ENCODE results near the gene SPON1. TPM values are rescaled to one million over a fixed set of nuclear protein-coding genes. Genes with fewer than 3 reads are reported as not detected.
"Not testable (repeated sequence)": the region's sequence is repeated elsewhere in the genome, so short reads cannot be mapped to it uniquely, and the experiment has no call there.

The SPON1 gene
- total RNA-seq, 1 donor from 2014 or later = 76.8 TPM

DNA sequence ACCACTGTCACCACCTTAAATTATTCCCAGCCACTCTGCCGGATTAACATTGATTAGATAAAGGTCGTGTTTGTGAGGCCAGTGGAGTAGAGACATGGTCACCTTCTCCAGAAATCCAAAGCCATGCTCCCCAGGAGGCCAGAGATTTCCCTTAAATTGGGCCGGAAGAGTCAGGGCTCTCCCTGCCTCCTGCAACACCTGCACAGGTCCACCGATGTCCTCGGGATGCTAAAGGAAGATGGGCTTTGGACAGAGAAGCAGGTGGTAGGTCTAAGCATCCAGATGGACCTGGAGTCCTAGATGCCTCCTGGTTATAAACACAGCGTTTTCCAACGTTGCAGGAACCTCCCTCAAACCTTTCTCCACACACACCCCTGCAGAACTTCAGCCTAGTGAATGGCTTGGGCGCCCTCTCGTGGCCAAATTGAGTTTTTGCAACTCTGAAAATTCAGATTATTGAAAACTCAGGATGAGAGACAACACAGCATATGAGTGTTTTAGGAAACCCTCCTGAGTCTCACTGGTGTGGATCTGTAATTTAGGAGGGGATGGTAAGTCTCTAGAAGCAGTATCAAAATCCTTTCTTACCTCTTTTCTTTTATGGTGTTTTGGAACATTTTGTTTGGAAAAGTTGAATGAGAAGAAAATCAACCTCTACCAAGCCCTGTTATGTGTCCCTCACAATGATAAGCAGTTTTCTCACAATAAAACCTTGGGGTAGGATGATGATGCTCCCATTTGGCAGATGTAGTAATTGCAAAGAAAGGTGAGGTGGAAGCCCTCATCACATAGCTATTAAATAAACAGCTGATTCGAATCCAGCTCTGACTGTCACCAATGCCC lies 286.8 kb downstream of the SPON1 start:
- Histone ChIP-seq H3K4me3 (no peak overlapping the region), H3K27me3 (peaks cover 5% of the 10 kb centered on the region), H3K9me3 (no peaks in the 10 kb centered on the region), H3K27ac (no peak overlapping the region), H3K36me3 (no peaks in the 10 kb centered on the region), H3K4me1 (peaks cover 21% of the 10 kb centered on the region)
- peak; percentile 74 for DNase-seq
- intact Hi-C loops (cut with DNase I) = loop anchor here (10.0 kb wide), 1 partner anchor 295 kb away; no protein-coding TSS in a partner anchor
- TF ChIP-seq, protein P1, sequence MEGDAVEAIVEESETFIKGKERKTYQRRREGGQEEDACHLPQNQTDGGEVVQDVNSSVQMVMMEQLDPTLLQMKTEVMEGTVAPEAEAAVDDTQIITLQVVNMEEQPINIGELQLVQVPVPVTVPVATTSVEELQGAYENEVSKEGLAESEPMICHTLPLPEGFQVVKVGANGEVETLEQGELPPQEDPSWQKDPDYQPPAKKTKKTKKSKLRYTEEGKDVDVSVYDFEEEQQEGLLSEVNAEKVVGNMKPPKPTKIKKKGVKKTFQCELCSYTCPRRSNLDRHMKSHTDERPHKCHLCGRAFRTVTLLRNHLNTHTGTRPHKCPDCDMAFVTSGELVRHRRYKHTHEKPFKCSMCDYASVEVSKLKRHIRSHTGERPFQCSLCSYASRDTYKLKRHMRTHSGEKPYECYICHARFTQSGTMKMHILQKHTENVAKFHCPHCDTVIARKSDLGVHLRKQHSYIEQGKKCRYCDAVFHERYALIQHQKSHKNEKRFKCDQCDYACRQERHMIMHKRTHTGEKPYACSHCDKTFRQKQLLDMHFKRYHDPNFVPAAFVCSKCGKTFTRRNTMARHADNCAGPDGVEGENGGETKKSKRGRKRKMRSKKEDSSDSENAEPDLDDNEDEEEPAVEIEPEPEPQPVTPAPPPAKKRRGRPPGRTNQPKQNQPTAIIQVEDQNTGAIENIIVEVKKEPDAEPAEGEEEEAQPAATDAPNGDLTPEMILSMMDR (IDR thresholded peaks at IDR 0.05) = peak; percentile 88
- peak; percentile 79 for ATAC-seq

DNA sequence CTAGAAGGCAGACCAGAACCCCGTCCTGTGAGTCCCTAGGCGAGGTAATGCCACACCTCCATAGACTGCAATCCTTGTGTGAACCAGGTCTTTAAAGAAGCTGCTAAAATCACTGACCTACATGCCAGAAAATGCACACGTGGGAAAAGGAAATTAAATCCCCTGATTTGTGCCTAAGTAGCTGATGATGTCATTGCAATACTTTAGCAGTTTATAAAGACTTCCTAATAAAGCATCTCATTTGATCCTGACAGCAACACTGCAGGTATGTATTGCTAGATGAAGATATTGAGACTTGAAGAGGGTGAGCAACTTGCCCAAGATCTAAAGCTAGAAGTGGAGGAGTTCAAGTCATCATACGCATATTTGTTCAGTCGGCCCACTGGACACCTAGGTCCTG lies 289.2 kb downstream of the SPON1 start:
- ATAC-seq (no peak), DNase-seq (no peak)
- TF ChIP-seq, protein P1 (IDR thresholded peaks at IDR 0.05) = no peak
- H3K27me3 ChIP-seq = peaks cover 5% of the 10 kb centered on the region
- intact Hi-C loops (cut with DNase I) = no loop called here
- no peaks in the 10 kb centered on the region for H3K36me3 ChIP-seq
- no peak overlapping the region for H3K27ac ChIP-seq
- no peaks in the 10 kb centered on the region for H3K9me3 ChIP-seq
- peaks cover 25% of the 10 kb centered on the region for H3K4me1 ChIP-seq
- no peak overlapping the region for H3K4me3 ChIP-seq

DNA sequence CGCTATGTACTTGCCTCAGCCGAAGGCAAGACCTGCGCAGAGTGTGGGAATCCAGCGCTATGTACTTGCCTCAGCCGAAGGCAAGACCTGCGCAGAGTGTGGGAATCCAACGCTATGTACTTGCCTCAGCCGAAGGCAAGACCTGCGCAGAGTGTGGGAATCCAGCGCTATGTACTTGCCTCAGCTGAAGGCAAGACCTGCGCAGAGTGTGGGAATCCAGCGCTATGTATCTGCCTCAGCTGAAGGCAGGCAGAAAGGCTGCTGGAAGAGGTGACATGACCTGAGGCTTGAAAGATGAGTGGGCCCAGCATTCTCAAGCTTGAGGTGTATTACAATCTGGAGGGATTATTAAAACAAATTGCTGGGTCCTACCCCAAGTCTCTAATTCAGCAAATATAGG lies 290.0 kb downstream of the SPON1 start:
- intact Hi-C loops (cut with DNase I); DNase-seq; ATAC-seq; H3K9me3 ChIP-seq; H3K4me3 ChIP-seq; H3K36me3 ChIP-seq; H3K27me3 ChIP-seq: not testable (repeated sequence)
- peak overlapping the region; percentile 34 for H3K27ac ChIP-seq
- peaks cover 25% of the 10 kb centered on the region for H3K4me1 ChIP-seq

DNA sequence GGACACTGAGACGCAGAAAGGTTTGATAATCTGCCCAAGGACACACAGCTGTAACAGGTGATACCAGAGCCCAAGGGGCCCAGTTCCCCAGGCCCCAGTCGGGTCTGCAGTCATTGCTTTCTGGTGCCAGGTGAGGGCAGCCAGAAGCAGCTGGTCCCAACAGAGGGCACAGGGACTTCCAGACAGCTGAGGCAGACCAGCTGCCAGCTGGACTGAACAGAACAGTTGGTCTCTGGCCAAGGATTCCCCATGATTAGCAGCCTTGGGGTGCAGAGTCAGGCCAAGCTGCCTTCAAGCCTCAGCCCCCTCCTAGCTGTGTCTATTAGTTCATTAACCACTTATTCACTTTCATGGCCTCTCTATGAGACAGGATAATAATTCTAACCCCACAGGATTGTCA lies 290.9 kb downstream of the SPON1 start:
- H3K4me3 ChIP-seq = no peak overlapping the region
- H3K27me3 ChIP-seq = peaks cover 5% of the 10 kb centered on the region
- peak overlapping the region; percentile 34 for H3K27ac ChIP-seq
- no peaks in the 10 kb centered on the region for H3K36me3 ChIP-seq
- H3K4me1 ChIP-seq = peaks cover 29% of the 10 kb centered on the region
- ATAC-seq (peak; percentile 12), DNase-seq (no peak)
- intact Hi-C loops (cut with DNase I) = no loop called here
- no peaks in the 10 kb centered on the region for H3K9me3 ChIP-seq
- TF ChIP-seq, protein P1 (IDR thresholded peaks at IDR 0.05) = no peak

DNA sequence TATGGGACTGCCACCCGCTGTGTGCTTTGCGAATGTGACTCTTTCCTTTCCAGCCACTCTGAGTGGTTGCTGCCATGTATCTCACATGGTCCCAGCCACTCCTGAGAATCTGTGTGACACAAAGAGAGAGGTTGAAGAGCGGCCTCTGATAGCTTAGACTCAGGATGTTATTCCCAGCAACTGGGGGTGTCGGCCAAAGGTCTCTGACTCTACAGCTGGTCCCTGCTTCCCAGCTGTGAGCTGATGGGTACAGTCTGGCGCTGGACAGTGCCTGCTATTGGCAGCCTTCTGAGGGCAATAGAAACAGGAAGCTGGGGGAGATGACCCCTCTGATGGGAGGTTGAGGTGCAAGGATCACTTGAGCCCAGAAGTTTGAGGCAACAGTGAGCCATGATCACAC lies 291.3 kb downstream of the SPON1 start:
- intact Hi-C loops (cut with DNase I) = no loop called here
- ATAC-seq (peak; percentile 51), DNase-seq (no peak)
- no peak overlapping the region for H3K4me3 ChIP-seq
- peaks cover 4% of the 10 kb centered on the region for H3K27me3 ChIP-seq
- TF ChIP-seq, protein P1 (IDR thresholded peaks at IDR 0.05) = no peak
- H3K9me3 ChIP-seq = no peaks in the 10 kb centered on the region
- no peaks in the 10 kb centered on the region for H3K36me3 ChIP-seq
- peak overlapping the region; percentile 34 for H3K27ac ChIP-seq
- peaks cover 28% of the 10 kb centered on the region for H3K4me1 ChIP-seq

DNA sequence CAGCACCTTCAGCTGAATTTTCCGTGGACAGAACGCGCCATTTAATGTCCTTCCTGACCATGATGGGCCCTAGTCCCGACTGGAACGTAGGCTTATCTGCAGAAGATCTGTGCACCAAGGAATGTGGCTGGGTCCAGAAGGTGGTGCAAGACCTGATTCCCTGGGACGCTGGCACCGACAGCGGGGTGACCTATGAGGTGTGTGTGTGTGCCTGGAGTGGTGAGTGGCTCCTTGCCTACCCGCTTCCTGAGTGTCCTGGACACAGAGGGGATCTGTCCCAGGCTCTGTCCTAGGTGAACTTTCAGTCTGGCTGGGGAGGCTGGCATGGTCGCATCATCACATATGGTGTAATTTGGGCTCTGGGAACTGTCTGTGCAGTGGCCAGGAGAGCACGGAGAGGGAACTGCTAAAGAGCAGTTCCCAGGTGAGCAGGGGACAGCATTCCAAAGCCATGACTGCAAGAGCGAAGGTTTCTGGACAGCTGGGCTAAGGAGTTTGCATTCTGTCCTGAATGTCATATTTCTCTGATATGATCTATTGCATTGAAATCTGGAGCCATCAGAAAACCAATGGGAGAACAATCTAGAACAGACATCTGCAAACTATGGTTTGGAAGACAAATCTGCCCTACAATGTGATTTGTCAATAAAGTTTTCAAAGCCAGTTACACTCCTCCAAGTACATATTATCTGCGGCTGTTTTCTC lies 292.2 kb downstream of the SPON1 start:
- ATAC-seq (no peak), DNase-seq (no peak)
- no peaks in the 10 kb centered on the region for H3K9me3 ChIP-seq
- peak overlapping the region; percentile 24 for H3K27ac ChIP-seq
- H3K4me1 ChIP-seq = peaks cover 24% of the 10 kb centered on the region
- H3K27me3 ChIP-seq = no peaks in the 10 kb centered on the region
- TF ChIP-seq, protein P1 (IDR thresholded peaks at IDR 0.05) = no peak
- no peak overlapping the region for H3K4me3 ChIP-seq
- intact Hi-C loops (cut with DNase I) = no loop called here
- H3K36me3 ChIP-seq = no peaks in the 10 kb centered on the region

Measured in upper lobe of right lung (tissue), 1 donor.